Sigmoid colon (tissue), 4 donors: ENCODE measurements around the gene SPATS2L.

Experiments used
- CTCF ChIP-seq, 4 experiments: fragments of 450-650 bp in 3 of 4; fragments of 200-600 bp in 1 of 4; IDR thresholded peaks; one replicate each; pipeline ENCODE4 v1.5.1; 2016 to 2019; ENCODE audit warnings: antibody characterized with exemption in 4 of 4, mild to moderate bottlenecking in 3 of 4, moderate library complexity in 2 of 4
- EP300 ChIP-seq, 4 donors: sonication (generic); formaldehyde crosslinking; IDR thresholded peaks; one replicate each; pipeline ENCODE4 v1.6.1; 2017; ENCODE audit warnings: antibody characterized with exemption in 4 of 4
- POLR2A ChIP-seq, 2 donors: fragments of 450-650 bp; IDR thresholded peaks; one replicate each; pipeline ENCODE4 v1.6.1; 2016; ENCODE audit warnings: antibody characterized with exemption in 2 of 2, mild to moderate bottlenecking in 2 of 2, moderate library complexity in 2 of 2
- POLR2AphosphoS5 ChIP-seq, 4 donors: sonication (generic); formaldehyde crosslinking; IDR thresholded peaks; one replicate each; pipeline ENCODE4 v1.6.1; 2017; ENCODE audit warnings: antibody characterized with exemption in 4 of 4

DNA sequence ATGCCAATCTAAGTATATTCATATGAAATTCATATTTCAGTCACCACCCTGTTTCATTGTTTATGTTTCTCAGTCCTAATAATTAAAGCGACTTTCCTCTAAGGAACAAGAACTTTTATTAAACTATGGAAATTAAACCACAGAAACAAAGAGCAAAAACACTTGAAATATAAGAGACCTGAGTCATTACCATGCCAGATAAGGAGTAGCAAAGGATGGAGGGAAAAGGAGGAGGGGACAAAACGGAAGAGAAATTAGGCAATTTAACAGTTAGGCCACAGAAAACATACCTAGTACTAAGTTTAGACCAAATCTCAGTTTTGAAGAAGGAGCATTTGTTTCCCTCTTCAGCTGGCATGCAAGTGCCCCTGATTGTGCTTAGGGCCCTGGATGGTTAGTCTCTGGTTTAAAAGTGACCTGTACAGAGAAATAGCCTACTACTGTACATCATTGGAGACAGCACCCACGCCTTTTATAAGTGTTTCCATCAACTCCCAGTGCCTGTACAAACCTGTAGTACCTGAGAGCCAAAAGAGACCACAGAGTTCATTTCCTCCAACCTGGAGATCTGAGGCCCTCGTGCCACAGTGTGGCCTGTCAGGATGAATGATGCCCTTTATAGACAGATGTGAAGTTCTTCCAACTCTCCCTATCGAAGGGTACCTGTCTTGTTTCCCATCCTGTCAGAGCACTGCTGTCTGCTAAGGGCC lies 74.5 kb downstream of the SPATS2L start:
- TF ChIP-seq CTCF (IDR thresholded peaks at IDR 0.05) (no peak), POLR2A (IDR thresholded peaks at IDR 0.05) (no peak), POLR2AphosphoS5 (IDR thresholded peaks at IDR 0.05) (no peak), EP300 (IDR thresholded peaks at IDR 0.05) (no peak)
